ENCODE measurements around the gene STMP1.

The STMP1 gene

GRCh38 chr7:135704074-135704473, 41.8 kb downstream of the STMP1 start:
- Histone ChIP-seq H3K4me1 (peaks cover 0 to 8% (median 2%) of the 10 kb centered on the region in 10 experiments; a peak in 5 of 20 replicates), H3K4me3 (no peak overlapping the region)
- no peak for TF ChIP-seq Cebpa-rat (IDR thresholded peaks at IDR 0.05)

DNA sequence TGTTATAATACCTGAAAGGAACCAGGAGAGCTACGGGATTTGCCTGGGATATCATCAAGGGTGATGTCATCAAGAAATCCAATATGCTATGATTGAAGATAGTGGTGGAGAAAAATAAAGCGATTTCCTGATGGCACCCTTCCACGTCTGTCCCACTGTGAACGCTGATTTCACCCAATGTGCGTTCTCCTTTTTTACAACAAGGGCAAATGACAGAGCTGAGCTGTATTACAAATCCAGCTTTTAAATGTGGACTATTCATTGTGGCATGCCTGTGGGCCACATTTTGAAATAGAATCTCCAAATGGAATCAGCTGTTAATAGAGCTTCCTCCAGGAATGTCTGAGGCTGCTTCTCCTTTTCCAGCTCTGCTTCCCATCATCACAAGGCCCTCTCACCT, 42.4 kb downstream of the STMP1 start:
- no peak for TF ChIP-seq Cebpa-rat (IDR thresholded peaks at IDR 0.05)
- H3K9ac ChIP-seq = no peak overlapping the region

More at GRCh38 chr7:135704074-135704473, 41.8 kb downstream of the STMP1 start:
- Histone ChIP-seq H3K36me3 (peaks cover 0 to 4% (median 0%) of the 10 kb centered on the region in 11 experiments; a peak in 3 of 22 replicates), H3K27me3 (no peaks in the 10 kb centered on the region), H3K4me2 (no peak overlapping the region), H3K27ac (no peak overlapping the region), H3K9me3 (replicated peaks in 1 of 11) (0 out of 22 replicates have a peak, but pooled peaks cover 0 to 3% (median 0%) of the 10 kb centered on the region in 11 experiments), H3K9ac (no peak overlapping the region), H4K20me1 (no peaks in the 10 kb centered on the region)

DNA sequence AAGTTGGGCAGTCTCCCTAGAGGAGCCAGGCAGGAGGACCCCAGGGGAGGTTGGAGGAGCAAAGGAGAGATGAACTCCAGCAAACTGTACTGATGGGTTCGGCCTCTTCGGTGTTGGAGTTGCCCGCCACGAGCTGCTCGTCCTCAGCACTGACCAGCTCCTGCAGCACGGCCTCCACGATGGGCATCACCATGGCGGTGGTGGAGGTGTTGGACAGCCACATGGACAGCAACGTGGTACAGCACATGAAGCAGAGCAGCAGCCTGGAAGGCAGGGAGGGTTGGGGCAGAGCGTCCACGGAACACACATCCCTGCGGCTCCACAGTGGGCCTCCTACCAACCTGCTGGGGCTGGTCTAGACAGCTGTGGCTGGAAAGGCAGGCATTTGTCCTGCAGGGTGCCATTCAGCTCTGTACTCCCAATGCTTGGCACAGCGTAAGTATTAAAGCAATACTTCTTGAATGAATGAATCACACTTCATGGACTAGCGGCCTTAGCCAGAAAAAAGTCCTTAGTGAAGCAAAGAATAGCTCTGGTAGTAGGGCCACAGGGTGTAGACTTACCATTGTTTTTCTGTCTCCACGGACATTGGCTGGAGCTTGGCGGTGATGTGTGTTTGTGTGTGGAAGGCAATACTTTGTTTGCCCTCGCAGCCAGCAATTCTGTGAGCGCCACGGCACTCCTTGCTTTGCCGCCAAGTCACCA, 43.9 kb downstream of the STMP1 start:
- H3K4me1 ChIP-seq = peaks cover 0 to 8% (median 2%) of the 10 kb centered on the region in 10 experiments; a peak in 5 of 20 replicates
- no peaks in the 10 kb centered on the region; a peak in 1 of 22 replicates for H3K36me3 ChIP-seq
- no peaks in the 10 kb centered on the region for H3K27me3 ChIP-seq
- 0 out of 22 replicates have a peak, but pooled peaks cover 0 to 3% (median 0%) of the 10 kb centered on the region in 11 experiments for H3K9me3 ChIP-seq (replicated peaks in 1 of 11)
- no peak overlapping the region for H3K4me2 ChIP-seq
- H3K27ac ChIP-seq = no peak overlapping the region
- H3K4me3 ChIP-seq = no peak overlapping the region
- no peak for TF ChIP-seq Cebpa-rat (IDR thresholded peaks at IDR 0.05)
- no peaks in the 10 kb centered on the region for H4K20me1 ChIP-seq
- H3K9ac ChIP-seq = no peak overlapping the region

More for the DNA sequence above, 42.4 kb downstream of the STMP1 start:
- H4K20me1 ChIP-seq = no peaks in the 10 kb centered on the region
- no peak overlapping the region for H3K4me2 ChIP-seq
- no peak overlapping the region for H3K27ac ChIP-seq
- H3K4me3 ChIP-seq = no peak overlapping the region
- no peaks in the 10 kb centered on the region for H3K27me3 ChIP-seq
- H3K9me3 ChIP-seq (replicated peaks in 1 of 11) = 0 out of 22 replicates have a peak, but pooled peaks cover 0 to 3% (median 0%) of the 10 kb centered on the region in 11 experiments
- peaks cover 0 to 4% (median 0%) of the 10 kb centered on the region in 11 experiments; a peak in 3 of 22 replicates for H3K36me3 ChIP-seq
- H3K4me1 ChIP-seq = peaks cover 0 to 8% (median 2%) of the 10 kb centered on the region in 10 experiments; a peak in 5 of 20 replicates

GRCh38 chr7:135706858-135707569, 44.7 kb downstream of the STMP1 start:
- Histone ChIP-seq H4K20me1 (no peaks in the 10 kb centered on the region), H3K27ac (no peak overlapping the region), H3K4me2 (peak overlapping the region in 3 of 11 experiments; percentile 6 to 15 (median 7); a peak in 2 of 22 replicates), H3K4me1 (peaks cover 0 to 8% (median 2%) of the 10 kb centered on the region in 10 experiments; a peak in 5 of 20 replicates), H3K9me3 (replicated peaks in 1 of 11) (0 out of 22 replicates have a peak, but pooled peaks cover 0 to 3% (median 0%) of the 10 kb centered on the region in 11 experiments), H3K4me3 (no peak overlapping the region), H3K9ac (no peak overlapping the region), H3K36me3 (no peaks in the 10 kb centered on the region; a peak in 1 of 22 replicates), H3K27me3 (no peaks in the 10 kb centered on the region)
- TF ChIP-seq Cebpa-rat (IDR thresholded peaks at IDR 0.05) = no peak

GRCh38 chr7:135707570-135707966, 45.3 kb downstream of the STMP1 start:
- Histone ChIP-seq H3K4me3 (no peak overlapping the region), H3K4me2 (peak overlapping the region in 3 of 11 experiments; percentile 6 to 15 (median 7); a peak in 3 of 22 replicates), H3K27me3 (no peaks in the 10 kb centered on the region), H3K36me3 (no peaks in the 10 kb centered on the region; a peak in 1 of 22 replicates), H4K20me1 (no peaks in the 10 kb centered on the region), H3K27ac (no peak overlapping the region), H3K9me3 (replicated peaks in 1 of 11) (0 out of 22 replicates have a peak, but pooled peaks cover 0 to 3% (median 0%) of the 10 kb centered on the region in 11 experiments), H3K4me1 (peaks cover 0 to 8% (median 2%) of the 10 kb centered on the region in 10 experiments; a peak in 5 of 20 replicates), H3K9ac (no peak overlapping the region)
- TF ChIP-seq Cebpa-rat (IDR thresholded peaks at IDR 0.05) = no peak

GRCh38 chr7:135708041-135708440, 45.7 kb downstream of the STMP1 start:
- H3K27ac ChIP-seq = no peak overlapping the region

DNA sequence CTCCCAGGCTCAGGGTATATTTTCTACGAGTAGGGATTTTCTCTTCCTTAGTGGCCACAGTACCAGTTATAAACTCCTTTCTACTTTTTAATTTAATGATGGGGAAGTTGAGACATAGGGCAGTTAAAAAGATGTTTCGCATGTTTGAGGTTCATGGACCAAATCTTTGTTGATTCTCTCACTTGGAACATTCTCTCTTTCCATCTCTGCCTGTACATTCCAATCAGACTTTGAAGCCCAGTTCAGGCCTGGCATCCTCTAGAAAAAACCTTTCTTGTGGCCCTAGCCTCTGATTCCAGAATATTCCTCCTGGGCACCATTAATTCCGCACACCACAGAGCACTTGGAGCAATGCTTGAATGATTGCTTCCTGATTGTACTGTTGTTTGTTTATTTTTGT, 47.2 kb downstream of the STMP1 start:
- no peak overlapping the region for H3K9ac ChIP-seq
- no peaks in the 10 kb centered on the region for H3K27me3 ChIP-seq
- H4K20me1 ChIP-seq = no peaks in the 10 kb centered on the region
- TF ChIP-seq Cebpa-rat (IDR thresholded peaks at IDR 0.05) = no peak
- H3K36me3 ChIP-seq = no peaks in the 10 kb centered on the region; a peak in 1 of 22 replicates
- H3K4me3 ChIP-seq = no peak overlapping the region
- 0 out of 22 replicates have a peak, but pooled peaks cover 0 to 3% (median 0%) of the 10 kb centered on the region in 11 experiments for H3K9me3 ChIP-seq (replicated peaks in 1 of 11)
- H3K4me1 ChIP-seq = peaks cover 0 to 8% (median 2%) of the 10 kb centered on the region in 10 experiments; a peak in 5 of 20 replicates
- H3K4me2 ChIP-seq = no peak overlapping the region
- H3K27ac ChIP-seq = no peak overlapping the region

More at GRCh38 chr7:135708041-135708440, 45.7 kb downstream of the STMP1 start:
- no peak for TF ChIP-seq Cebpa-rat (IDR thresholded peaks at IDR 0.05)
- Histone ChIP-seq H3K27me3 (no peaks in the 10 kb centered on the region), H3K9me3 (replicated peaks in 1 of 11) (0 out of 22 replicates have a peak, but pooled peaks cover 0 to 3% (median 0%) of the 10 kb centered on the region in 11 experiments), H3K4me1 (peaks cover 0 to 8% (median 2%) of the 10 kb centered on the region in 10 experiments; a peak in 5 of 20 replicates), H3K9ac (no peak overlapping the region), H4K20me1 (no peaks in the 10 kb centered on the region), H3K36me3 (no peaks in the 10 kb centered on the region; a peak in 1 of 22 replicates), H3K4me2 (peak overlapping the region in 1 of 11 experiments; percentile 6; a peak in 1 of 22 replicates), H3K4me3 (no peak overlapping the region)

GRCh38 chr7:135710417-135711138, 48.3 kb downstream of the STMP1 start:
- Histone ChIP-seq H4K20me1 (no peaks in the 10 kb centered on the region), H3K27ac (no peak overlapping the region), H3K9me3 (replicated peaks in 1 of 11) (0 out of 22 replicates have a peak, but pooled peaks cover 0 to 3% (median 0%) of the 10 kb centered on the region in 11 experiments), H3K27me3 (no peaks in the 10 kb centered on the region), H3K4me2 (no peak overlapping the region), H3K4me3 (no peak overlapping the region), H3K9ac (no peak overlapping the region), H3K36me3 (no peaks in the 10 kb centered on the region; a peak in 1 of 22 replicates), H3K4me1 (peaks cover 0 to 8% (median 2%) of the 10 kb centered on the region in 10 experiments; a peak in 5 of 20 replicates)
- TF ChIP-seq Cebpa-rat (IDR thresholded peaks at IDR 0.05) = no peak

Data from BLaER1 treated with 17β-estradiol and CSF1 and Interleukin-3, amounts not matched to agents 10 nM and 100 nM (cell line).